ENCODE measurements around the gene ZNF805.
A peak's percentile ranks its signal among the peaks of the same experiment; 100 is the strongest.

The ZNF805 gene

GRCh38 chr19:57290970-57291369 lies 50.5 kb downstream of the ZNF805 start:
- DNase-seq (ENCODE audit: low read depth), result no peak
- Histone ChIP-seq H3K4me3 (ENCODE audit: low read length) (no peak overlapping the region), H3K9me3 (ENCODE audit: control insufficient read depth, low read length) (peaks cover 10% of the 10 kb centered on the region), H3K27me3 (replicated peaks; ENCODE audit: control insufficient read depth, insufficient read depth, low read length) (no peaks in the 10 kb centered on the region), H3K9ac (ENCODE audit: low read length) (no peak overlapping the region), H3K4me1 (ENCODE audit: control insufficient read depth, insufficient read depth, low read length) (no peaks in the 10 kb centered on the region), H3K36me3 (ENCODE audit: control insufficient read depth, insufficient read depth, low read length, severe bottlenecking) (peaks cover 94% of the 10 kb centered on the region)

GRCh38 chr19:57292547-57292946 lies 52.1 kb downstream of the ZNF805 start:
- H3K36me3 ChIP-seq (ENCODE audit: control insufficient read depth, insufficient read depth, low read length, severe bottlenecking), result peaks cover 90% of the 10 kb centered on the region

GRCh38 chr19:57293719-57294118 lies 53.3 kb downstream of the ZNF805 start:
- Histone ChIP-seq H3K27me3 (replicated peaks; ENCODE audit: control insufficient read depth, insufficient read depth, low read length) (no peaks in the 10 kb centered on the region), H3K9me3 (ENCODE audit: control insufficient read depth, low read length) (peaks cover 10% of the 10 kb centered on the region), H3K4me3 (ENCODE audit: low read length) (no peak overlapping the region), H3K4me1 (ENCODE audit: control insufficient read depth, insufficient read depth, low read length) (no peaks in the 10 kb centered on the region), H3K36me3 (ENCODE audit: control insufficient read depth, insufficient read depth, low read length, severe bottlenecking) (peaks cover 85% of the 10 kb centered on the region), H3K9ac (ENCODE audit: low read length) (no peak overlapping the region)
- DNase-seq (ENCODE audit: low read depth), result no peak

More at GRCh38 chr19:57292547-57292946, 52.1 kb downstream of the ZNF805 start:
- Histone ChIP-seq H3K4me1 (ENCODE audit: control insufficient read depth, insufficient read depth, low read length) (no peaks in the 10 kb centered on the region), H3K9me3 (ENCODE audit: control insufficient read depth, low read length) (peaks cover 10% of the 10 kb centered on the region), H3K4me3 (ENCODE audit: low read length) (no peak overlapping the region), H3K9ac (ENCODE audit: low read length) (no peak overlapping the region), H3K27me3 (replicated peaks; ENCODE audit: control insufficient read depth, insufficient read depth, low read length) (no peaks in the 10 kb centered on the region)
- no peak for DNase-seq (ENCODE audit: low read depth)

GRCh38 chr19:57302020-57302465 lies 61.6 kb downstream of the ZNF805 start:
- Histone ChIP-seq H3K36me3 (ENCODE audit: control insufficient read depth, insufficient read depth, low read length, severe bottlenecking) (peaks cover 35% of the 10 kb centered on the region), H3K27me3 (replicated peaks; ENCODE audit: control insufficient read depth, insufficient read depth, low read length) (no peaks in the 10 kb centered on the region), H3K4me1 (ENCODE audit: control insufficient read depth, insufficient read depth, low read length) (peaks cover 24% of the 10 kb centered on the region), H3K4me3 (ENCODE audit: low read length) (peak overlapping the region; percentile 31), H3K9ac (ENCODE audit: low read length) (no peak overlapping the region), H3K9me3 (ENCODE audit: control insufficient read depth, low read length) (no peaks in the 10 kb centered on the region)
- DNase-seq (ENCODE audit: low read depth), result peak; percentile 93

- no peak overlapping the region for H3K4me3 ChIP-seq (ENCODE audit: low read length)
- DNase-seq (ENCODE audit: low read depth), result no peak
- H3K9ac ChIP-seq (ENCODE audit: low read length), result no peak overlapping the region
- peaks cover 24% of the 10 kb centered on the region for H3K4me1 ChIP-seq (ENCODE audit: control insufficient read depth, insufficient read depth, low read length)
- H3K27me3 ChIP-seq (replicated peaks; ENCODE audit: control insufficient read depth, insufficient read depth, low read length), result no peaks in the 10 kb centered on the region
- peaks cover 28% of the 10 kb centered on the region for H3K36me3 ChIP-seq (ENCODE audit: control insufficient read depth, insufficient read depth, low read length, severe bottlenecking)
- H3K9me3 ChIP-seq (ENCODE audit: control insufficient read depth, low read length), result no peaks in the 10 kb centered on the region
Observed at GRCh38 chr19:57302727-57303401, 62.4 kb downstream of the ZNF805 start.
